Measurements from ENCODE around the gene CPA5. TPM values are rescaled to one million over a fixed set of nuclear protein-coding genes. Genes with fewer than 3 reads are reported as not detected.

The CPA5 gene
- total and polyA plus RNA-seq, 2 donors (not counting 3 experiments of a cell fraction or from before 2014, with no cell fraction given) = not detected

- no peak overlapping the region for H2AFZ ChIP-seq (ENCODE audit: low read depth, low read length)
- no peaks in the 10 kb centered on the region for H3K79me2 ChIP-seq (ENCODE audit: control insufficient read depth, insufficient read depth, low read length)
- H3K4me2 ChIP-seq (ENCODE audit: insufficient read depth, low read length) = no peak overlapping the region
- no TSS peak for BruUV-seq (replicated peaks)
- no peaks in the 10 kb centered on the region for H3K4me1 ChIP-seq (ENCODE audit: control insufficient read depth, extremely low read depth, insufficient read depth, low read length)
- H4K20me1 ChIP-seq (replicated peaks; ENCODE audit: control insufficient read depth, extremely low read depth, insufficient read depth, low read length) = no peaks in the 10 kb centered on the region
- FAIRE-seq (no peak), DNase-seq (ENCODE audit: low read depth, low spot score) (no peak)
- no peak overlapping the region for H3K4me3 ChIP-seq (replicated peaks in 1 of 3; ENCODE audit: insufficient read depth in 1 of 3, low read depth in 1 of 3, low read length in 3 of 3)
- H3K9me3 ChIP-seq (replicated peaks; ENCODE audit: control insufficient read depth, insufficient read depth, low read length) = no peaks in the 10 kb centered on the region
- intact Hi-C loops (cut with micrococcal nuclease) (no loop called here), dilution Hi-C loops (cut with MboI; ENCODE audit: extremely low pct_ligation_motif_present, low sequenced_read_pairs) (no loop called here)
- H3K36me3 ChIP-seq (ENCODE audit: control insufficient read depth in 2 of 2, extremely low read depth in 1 of 2, insufficient read depth in 2 of 2, low read length in 2 of 2) = no peaks in the 10 kb centered on the region
- H3K9me1 ChIP-seq (replicated peaks; ENCODE audit: control insufficient read depth, extremely low read depth, insufficient read depth, low read length) = no peaks in the 10 kb centered on the region
- no peak overlapping the region for H3K9ac ChIP-seq (replicated peaks; ENCODE audit: extremely low read depth, insufficient read depth, low read length)
- no peaks in the 10 kb centered on the region for H3K27me3 ChIP-seq (ENCODE audit: control insufficient read depth in 2 of 2, insufficient read depth in 2 of 2, low read length in 2 of 2)
- TF ChIP-seq EZH2 (IDR thresholded peaks at IDR 0.05; ENCODE audit: borderline replicate concordance, low read depth, low read length, severe bottlenecking) (no peak), POLR2AphosphoS5 (IDR thresholded peaks at IDR 0.05; ENCODE audit: insufficient read depth, low read depth, low read length) (no peak), JUN (IDR thresholded peaks at IDR 0.05; ENCODE audit: borderline replicate concordance, insufficient read depth, insufficient read length, low read depth) (no peak), GATA2 (IDR thresholded peaks at IDR 0.05; ENCODE audit: insufficient read depth, insufficient read length, low read depth, low read length) (no peak), FOS (IDR thresholded peaks at IDR 0.05; ENCODE audit: borderline replicate concordance, insufficient read depth, low read length) (no peak), MYC (IDR thresholded peaks at IDR 0.05; ENCODE audit: low read depth, low read length) (no peak)
- TF ChIP-seq, protein P1, sequence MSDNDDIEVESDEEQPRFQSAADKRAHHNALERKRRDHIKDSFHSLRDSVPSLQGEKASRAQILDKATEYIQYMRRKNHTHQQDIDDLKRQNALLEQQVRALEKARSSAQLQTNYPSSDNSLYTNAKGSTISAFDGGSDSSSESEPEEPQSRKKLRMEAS (IDR thresholded peaks at IDR 0.05; ENCODE audit: insufficient read depth, insufficient read length) = no peak
- ChIA-PET POLR2A (no interaction called here), CTCF (no interaction called here)
- H3K27ac ChIP-seq (ENCODE audit: insufficient read depth, low read depth, low read length) = no peak overlapping the region
Observed at GRCh38 chr7:130349911-130350782, 5.5 kb downstream of the CPA5 start.
